ENCODE measurements around the gene POTEF. TPM values are rescaled to one million over a fixed set of nuclear protein-coding genes. Genes with fewer than 3 reads are reported as not detected.

Gene POTEF
- total and polyA plus RNA-seq, 2 of the 4 experiments (the other 2 are of a cell fraction): not detected

GRCh38 chr2:130169896-130170295, 40.9 kb upstream of the POTEF start:
- H3K23ac ChIP-seq (ENCODE audit: low read depth, low read length): no peak overlapping the region
- no peak overlapping the region for H2AFZ ChIP-seq (replicated peaks; ENCODE audit: low read length, poor library complexity)
- H3K9me1 ChIP-seq (ENCODE audit: insufficient read depth, low read length): no peaks in the 10 kb centered on the region
- BruUV-seq (replicated peaks): no TSS peak
- no peaks in the 10 kb centered on the region for H3K4me1 ChIP-seq (ENCODE audit: control insufficient read depth, insufficient read depth, low read length)
- peaks cover 3 to 10% of the 10 kb centered on the region in 2 experiments; a peak in 3 of 4 replicates for H3K79me1 ChIP-seq (ENCODE audit: low read depth in 1 of 2, low read length in 2 of 2)
- H4K8ac ChIP-seq (ENCODE audit: low read depth in 2 of 2, low read length in 2 of 2): no peak overlapping the region
- ChIA-PET CTCF (no interaction called here), POLR2A (ENCODE audit: unreplicated experiment) (no interaction called here)
- no peak overlapping the region for H3K56ac ChIP-seq (ENCODE audit: extremely low read depth, insufficient read depth, low read length)
- H2BK5ac ChIP-seq (ENCODE audit: low read depth, low read length, poor library complexity, severe bottlenecking): no peak overlapping the region
- no peak for ATAC-seq (ENCODE audit: low read depth)
- H3K4ac ChIP-seq (ENCODE audit: low read depth, low read length): no peak overlapping the region
- H3K4me2 ChIP-seq (ENCODE audit: low read depth, low read length): no peak overlapping the region
- in situ Hi-C loops (cut with MboI; ENCODE audit: low sequenced_read_pairs): loop anchor here (25.0 kb wide), 1 partner anchor 1342 kb away; no protein-coding TSS in a partner anchor
- no peak overlapping the region for H3K18ac ChIP-seq (ENCODE audit: low read depth, low read length)
- dilution Hi-C loops (cut with HindIII; ENCODE audit: low sequenced_read_pairs, unreplicated experiment): no loop called here
- no peaks in the 10 kb centered on the region for H3K9me3 ChIP-seq (ENCODE audit: control insufficient read depth, insufficient read depth, low read length)
- no peak overlapping the region for H4K91ac ChIP-seq (ENCODE audit: insufficient read depth, low read depth, low read length)
- peaks cover 49% of the 10 kb centered on the region for H3K36me3 ChIP-seq (ENCODE audit: control insufficient read depth, insufficient read depth, low read length)
- intact Hi-C loops (cut with micrococcal nuclease): no loop called here
- no peak for DNase-seq
- H4K20me1 ChIP-seq (ENCODE audit: insufficient read depth, low read length): no peaks in the 10 kb centered on the region
- H3K9ac ChIP-seq (ENCODE audit: low read depth, low read length): no peak overlapping the region
- H3K27me3 ChIP-seq (ENCODE audit: control insufficient read depth, insufficient read depth, low read length): no peaks in the 10 kb centered on the region
- H2BK120ac ChIP-seq (ENCODE audit: low read depth, low read length): no peak overlapping the region
- H2AK5ac ChIP-seq (ENCODE audit: low read depth, low read length): no peak overlapping the region
- H3K4me3 ChIP-seq (ENCODE audit: insufficient read depth, low read depth, low read length): no peak overlapping the region
- no peak overlapping the region for H2BK20ac ChIP-seq (ENCODE audit: low read depth, low read length)
- no peak overlapping the region for H2BK15ac ChIP-seq (ENCODE audit: low read depth, low read length)
- WGBS, 2 experiments (ENCODE audit: extremely low coverage in 2 of 2, insufficient read length in 1 of 2): no CpG with 5 or more reads among the region's 7 CpGs
- no peak overlapping the region for H4K5ac ChIP-seq (ENCODE audit: low read depth, low read length)
- H3K14ac ChIP-seq (replicated peaks; ENCODE audit: low read depth, low read length): no peak overlapping the region
- H2AK9ac ChIP-seq (replicated peaks; ENCODE audit: low read depth, low read length, poor library complexity): no peak overlapping the region
- no peak for TF ChIP-seq NFE2L2 (IDR thresholded peaks at IDR 0.05; ENCODE audit: low read depth, low read length)
- TF ChIP-seq MAFK (IDR thresholded peaks at IDR 0.05; ENCODE audit: low read depth, low read length): no peak
- no peak for TF ChIP-seq SMC3 (IDR thresholded peaks at IDR 0.05; ENCODE audit: low read depth, low read length)
- TF ChIP-seq USF2 (IDR thresholded peaks at IDR 0.05; ENCODE audit: low read depth, low read length): no peak
- TF ChIP-seq RFX5 (IDR thresholded peaks at IDR 0.05; ENCODE audit: low read depth, low read length): no peak
- TF ChIP-seq FOS (IDR thresholded peaks at IDR 0.05; ENCODE audit: low read depth, low read length): no peak
- no peak for TF ChIP-seq CHD1 (IDR thresholded peaks at IDR 0.05; ENCODE audit: low read depth, low read length)
- no peak for TF ChIP-seq CEBPB (IDR thresholded peaks at IDR 0.05; ENCODE audit: low read depth, low read length)
- no peak for TF ChIP-seq RCOR1 (IDR thresholded peaks at IDR 0.05; ENCODE audit: insufficient replicate concordance, low read length)
- TF ChIP-seq ELK1 (IDR thresholded peaks at IDR 0.05; ENCODE audit: borderline replicate concordance, low read depth, low read length): no peak
- no peak for TF ChIP-seq RAD21 (IDR thresholded peaks at IDR 0.05; ENCODE audit: low read length)
- no peak for TF ChIP-seq POLR2A (IDR thresholded peaks at IDR 0.05; ENCODE audit: low read depth, low read length)
- no peak overlapping the region for H3K27ac ChIP-seq (ENCODE audit: insufficient read depth, low read length)

Measured in IMR-90 (cell line).